ENCODE measurements around the gene METTL25.

- TF ChIP-seq CTCF (optimal IDR thresholded peaks at IDR 0.05 in 1 of 3, IDR thresholded peaks at IDR 0.05 in 1 of 3, conservative IDR thresholded peaks at IDR 0.05 in 1 of 3; ENCODE audit: extremely low read depth in 1 of 3, insufficient read depth in 2 of 3, low read length in 3 of 3) (no peak), EZH2 (IDR thresholded peaks at IDR 0.05; ENCODE audit: low read length) (no peak)
Measured at GRCh38 chr12:82400819-82401218, 42.5 kb downstream of the METTL25 start.
